Embryonic facial prominence (tissue), 1 donor: ENCODE results near the gene NDUFS8.

ENCODE experiments used
- DNase-seq: peaks from one replicate; pipeline ENCODE4 v3.0.0-alpha.2; 2016; ENCODE audit errors: extremely low spot score

The NDUFS8 gene

GRCh38 chr11:68080860-68081259 is 50.4 kb downstream of the NDUFS8 start:
- no peak for DNase-seq

DNA sequence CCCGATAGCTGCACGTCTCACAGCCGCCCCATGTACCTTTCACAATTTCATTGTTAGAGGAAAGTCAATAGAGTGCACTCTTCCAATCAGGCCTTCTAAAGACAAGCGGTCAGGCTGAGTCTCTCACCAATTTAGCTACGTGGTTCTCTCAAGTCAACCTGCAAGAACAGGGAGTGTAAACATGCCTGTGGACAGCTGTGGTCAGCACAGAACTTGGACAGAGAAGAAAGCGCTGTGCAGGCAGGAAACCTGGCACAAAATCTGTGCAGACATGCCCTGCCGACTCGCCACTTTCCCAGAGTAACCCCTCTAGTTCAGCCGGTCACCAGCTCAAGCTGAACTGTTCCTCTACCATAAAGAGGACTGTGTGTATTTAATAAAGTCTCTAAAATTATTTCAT is 51.2 kb downstream of the NDUFS8 start:
- no peak for DNase-seq

GRCh38 chr11:68082481-68082880 is 52.0 kb downstream of the NDUFS8 start:
- no peak for DNase-seq

GRCh38 chr11:68083517-68083916 is 53.0 kb downstream of the NDUFS8 start:
- no peak for DNase-seq
